HG03060 (cell line): ENCODE data around the gene TOR1B.
"Not testable (repeated sequence)": the region's sequence is repeated elsewhere in the genome, so short reads cannot be mapped to it uniquely, and the experiment has no call there.

Source experiments
- ATAC-seq: cut with Tn5 transposase; IDR thresholded peaks from one replicate; pipeline ENCODE4 v1.9.1; 2021; ENCODE audit warnings: low read depth, moderate number of reproducible peaks; ENCODE audit not compliant: unreplicated experiment

TOR1B gene

DNA sequence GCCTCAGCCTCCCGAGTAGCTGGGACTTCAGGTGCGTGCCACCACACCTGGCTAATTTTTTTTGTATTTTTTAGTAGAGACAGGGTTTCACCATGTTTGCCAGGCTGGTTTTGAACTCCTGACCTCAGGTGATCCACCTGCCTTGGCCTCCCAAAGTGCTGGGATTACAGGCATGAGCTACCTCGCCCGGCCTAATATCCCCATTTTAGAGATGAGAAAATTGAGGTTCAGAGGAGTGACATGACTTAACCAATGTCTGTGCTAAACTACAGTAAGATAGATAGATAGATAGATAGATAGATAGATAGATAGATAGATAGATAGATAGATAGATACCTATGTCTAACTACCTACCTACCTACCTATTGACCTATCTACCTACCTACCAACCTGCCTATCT, 26.9 kb upstream of the TOR1B start:
- ATAC-seq: not testable (repeated sequence)

DNA sequence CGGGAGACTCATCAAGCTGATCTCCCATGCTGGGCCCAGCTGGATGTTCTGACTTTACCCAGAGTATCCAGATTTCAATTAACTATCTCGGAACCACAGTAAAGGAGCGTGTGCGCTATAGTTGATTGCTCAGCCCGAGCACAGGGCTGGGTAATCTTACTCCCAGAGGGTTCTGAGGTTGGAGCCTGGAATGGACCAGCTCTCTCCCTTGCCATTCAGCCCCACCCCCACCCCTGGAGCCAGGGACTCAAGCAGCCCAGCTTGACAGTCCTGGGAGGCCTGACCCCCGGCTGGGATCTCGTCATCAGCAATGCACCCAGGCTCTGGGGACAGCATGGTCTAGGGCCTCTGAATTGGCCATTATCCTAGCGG, 26.4 kb upstream of the TOR1B start:
- no peak for ATAC-seq

DNA sequence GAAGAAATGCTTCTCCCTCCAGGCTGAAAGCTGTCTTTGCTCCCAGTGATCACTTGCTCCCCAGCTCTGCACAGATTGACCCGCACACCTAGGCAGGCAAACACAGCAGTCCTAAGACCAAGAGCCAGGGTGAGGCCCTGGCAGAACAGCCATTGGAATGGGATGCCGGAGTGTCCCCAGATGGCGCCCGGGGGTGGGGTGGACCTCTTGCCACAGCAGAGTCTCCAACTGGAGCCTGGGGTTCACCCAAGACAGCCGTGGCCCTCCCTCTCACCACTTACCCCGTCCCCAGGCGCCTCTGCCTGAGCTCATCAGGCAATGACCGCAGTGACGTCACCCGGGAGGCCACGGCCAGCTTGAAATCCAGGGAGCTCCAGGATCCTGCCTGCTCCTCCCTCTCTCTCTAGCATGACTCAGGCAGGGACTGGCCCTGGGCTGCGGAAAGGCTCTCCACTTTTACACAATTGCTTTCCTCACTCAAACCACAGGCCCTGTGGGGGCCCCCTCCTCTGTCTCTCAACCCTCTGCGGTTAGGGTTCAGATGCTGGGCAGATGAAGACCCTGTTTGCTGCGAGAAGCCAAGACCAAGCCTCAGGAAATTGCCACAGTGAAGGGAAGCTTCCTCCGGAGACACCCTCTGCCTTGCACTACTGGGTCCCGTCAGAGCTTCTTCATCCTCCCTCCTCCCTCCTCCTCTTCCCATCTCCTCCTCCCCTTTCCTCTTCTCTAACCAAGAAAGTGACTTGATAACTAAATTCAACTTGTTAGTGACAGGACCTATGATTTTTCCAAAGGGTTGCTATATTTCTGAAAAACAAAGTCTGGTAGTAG, 25.8 kb upstream of the TOR1B start:
- ATAC-seq: no peak

DNA sequence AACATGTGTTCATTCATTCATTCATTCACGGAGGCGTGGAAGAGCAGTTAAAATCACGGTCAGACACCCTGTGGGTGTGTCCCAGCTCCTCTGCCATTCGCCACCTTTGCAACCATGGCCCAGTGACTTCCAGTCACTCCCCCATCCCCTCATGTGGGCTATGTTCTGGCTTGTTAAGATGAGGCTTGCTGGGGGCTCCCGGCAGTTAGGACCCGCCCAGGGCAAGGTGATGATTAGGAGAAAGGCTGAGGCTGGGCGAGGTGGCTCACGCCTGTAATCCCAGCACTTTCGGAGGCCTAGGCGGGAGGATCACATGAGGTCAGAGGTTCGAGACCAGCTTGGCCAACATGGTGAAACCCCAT, 25.2 kb upstream of the TOR1B start:
- no peak for ATAC-seq

DNA sequence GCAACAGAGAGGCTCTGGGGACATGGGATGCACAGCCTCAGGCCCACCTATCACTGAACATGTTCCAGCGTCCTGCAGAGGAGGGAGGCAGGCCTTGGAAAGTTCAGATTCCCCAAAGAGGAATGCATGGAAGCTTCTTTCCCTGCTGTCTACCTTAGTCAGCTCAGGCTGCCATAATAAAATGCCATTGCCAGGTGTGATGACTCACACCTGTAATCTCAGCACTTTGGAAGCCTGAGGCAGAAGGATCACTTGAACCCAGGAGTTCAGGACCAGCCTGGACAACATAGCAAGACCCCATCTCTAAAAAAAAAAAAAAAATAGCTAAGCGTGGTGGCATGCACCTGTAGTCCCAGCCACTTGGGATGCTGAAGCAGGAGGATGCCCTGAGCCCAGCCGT, 24.5 kb upstream of the TOR1B start:
- ATAC-seq: no peak

DNA sequence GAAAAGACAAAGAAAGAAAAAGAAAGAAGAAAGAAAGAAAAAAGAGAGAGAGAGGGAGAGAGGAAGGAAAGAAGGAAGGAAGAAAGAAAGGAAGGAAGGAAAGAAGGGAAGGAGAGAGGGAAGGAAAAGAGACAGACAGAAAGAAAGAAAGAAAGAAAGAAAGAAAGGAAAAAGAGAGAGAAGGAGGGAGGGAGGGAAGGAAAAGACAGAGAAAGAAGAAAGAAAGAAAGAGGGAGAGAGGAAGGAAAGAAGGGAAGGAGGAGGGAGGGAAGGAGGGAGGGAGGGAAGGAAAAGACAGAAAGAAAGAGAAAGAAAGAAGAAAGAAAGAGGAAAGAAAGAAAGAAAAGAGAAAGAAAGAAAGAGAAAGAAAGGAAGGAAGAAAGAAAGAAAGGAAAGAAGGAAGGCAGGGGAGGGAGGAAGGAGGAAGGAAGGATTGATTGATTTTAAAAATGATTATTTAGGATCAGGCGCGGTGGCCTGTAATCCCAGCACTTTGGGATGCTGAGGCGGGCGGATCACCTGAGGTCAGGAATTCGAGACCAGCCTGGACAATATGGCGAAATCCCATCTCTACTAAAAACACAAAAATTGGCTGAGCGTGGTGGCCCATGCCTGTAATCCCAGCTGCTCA, 23.3 kb upstream of the TOR1B start:
- ATAC-seq: no peak

DNA sequence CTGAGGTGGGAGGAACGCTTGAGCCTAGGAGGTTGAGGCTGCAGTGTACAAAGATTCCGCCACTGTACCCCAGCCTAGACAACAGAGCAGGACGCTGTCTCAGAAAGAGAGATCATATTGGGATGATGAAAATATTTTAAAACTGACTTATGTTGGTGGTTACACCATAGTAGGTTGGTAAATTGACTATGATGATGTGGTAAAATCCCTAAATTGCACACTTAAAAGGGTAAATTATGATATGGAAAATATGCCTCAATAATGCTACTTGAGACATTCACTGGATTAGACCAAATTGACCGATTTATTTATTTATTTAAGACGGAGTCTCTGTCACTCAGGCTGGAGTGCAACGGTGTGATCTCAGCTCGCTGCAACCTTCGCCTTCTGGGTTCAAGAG, 21.9 kb upstream of the TOR1B start:
- ATAC-seq: no peak

DNA sequence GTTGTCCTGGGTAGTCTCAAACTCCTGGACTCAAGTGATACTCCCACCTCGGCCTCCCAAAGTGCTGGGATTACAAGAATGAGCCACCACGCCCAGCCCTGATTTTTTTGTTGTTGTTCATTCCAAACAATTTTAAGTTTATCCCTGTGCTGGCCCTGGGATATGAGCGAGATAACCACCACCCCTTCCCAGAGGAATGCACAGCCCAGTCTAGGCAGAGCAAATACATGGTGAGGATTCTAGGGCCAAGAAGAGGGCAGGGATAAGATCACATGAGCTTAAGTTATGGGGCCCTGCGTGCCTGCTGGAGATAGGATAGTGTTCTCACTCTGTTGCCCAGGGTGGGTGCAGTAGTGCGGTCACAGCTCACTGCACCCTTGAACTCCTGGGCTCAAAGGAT, 21.0 kb upstream of the TOR1B start:
- no peak for ATAC-seq

DNA sequence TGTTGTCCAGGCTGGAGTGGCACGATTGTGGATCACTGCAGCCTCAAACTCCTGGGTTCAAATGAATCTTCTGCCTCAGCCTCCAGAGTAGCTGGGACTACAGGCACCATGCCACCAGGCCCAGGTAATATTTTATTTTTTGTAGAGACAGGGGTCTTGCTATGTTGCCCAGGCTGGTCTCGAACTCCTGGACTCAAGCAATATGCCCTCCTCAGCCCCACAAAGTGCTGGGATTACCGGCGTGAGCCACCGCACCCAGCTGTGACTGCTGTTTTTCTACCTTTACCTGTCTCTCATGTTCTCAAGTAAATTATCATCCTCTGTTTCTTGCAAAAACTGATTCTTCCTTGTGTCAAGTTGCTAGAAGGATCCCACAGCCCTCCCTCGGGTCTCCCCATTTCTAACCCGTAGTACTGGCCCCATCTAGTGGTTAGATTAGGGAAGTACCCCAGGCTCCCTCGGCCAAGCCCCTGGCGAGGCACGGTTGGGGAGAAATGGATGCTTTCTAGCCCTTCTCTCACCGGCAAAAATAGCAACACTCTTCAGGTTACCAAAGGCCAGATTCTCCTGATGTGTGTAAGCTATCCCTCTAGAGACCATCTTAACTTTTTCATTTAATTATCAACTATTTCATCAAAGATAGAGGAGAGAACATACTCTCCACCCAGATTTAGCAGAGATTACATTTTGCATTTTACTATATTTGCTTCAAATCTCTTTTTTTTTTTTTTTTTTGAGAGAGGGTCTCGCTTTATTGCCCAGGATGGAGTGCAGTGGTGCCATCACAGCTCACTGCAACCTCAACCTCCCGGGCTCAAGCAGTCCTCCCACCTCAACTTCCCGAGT, 19.2 kb upstream of the TOR1B start:
- ATAC-seq: no peak

DNA sequence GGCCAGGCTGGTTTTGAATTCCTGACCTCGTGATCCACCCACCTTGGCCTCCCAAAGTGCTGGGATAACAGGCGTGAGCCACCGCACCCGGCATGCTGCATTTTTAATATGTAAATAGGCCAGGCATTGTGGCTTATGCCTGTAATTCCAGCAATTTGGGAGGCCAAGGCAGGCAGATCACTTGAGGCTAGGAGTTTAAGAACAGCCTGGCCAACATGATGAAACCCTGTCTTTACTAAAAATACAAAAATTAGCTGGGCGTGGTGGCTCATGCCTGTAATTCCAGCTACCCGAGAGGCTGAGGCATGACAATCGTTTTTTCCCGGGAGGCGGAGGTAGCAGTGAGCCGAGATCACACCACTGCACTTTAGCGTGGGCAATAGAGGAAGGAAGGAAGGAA, 18.0 kb upstream of the TOR1B start:
- ATAC-seq: not testable (repeated sequence)

DNA sequence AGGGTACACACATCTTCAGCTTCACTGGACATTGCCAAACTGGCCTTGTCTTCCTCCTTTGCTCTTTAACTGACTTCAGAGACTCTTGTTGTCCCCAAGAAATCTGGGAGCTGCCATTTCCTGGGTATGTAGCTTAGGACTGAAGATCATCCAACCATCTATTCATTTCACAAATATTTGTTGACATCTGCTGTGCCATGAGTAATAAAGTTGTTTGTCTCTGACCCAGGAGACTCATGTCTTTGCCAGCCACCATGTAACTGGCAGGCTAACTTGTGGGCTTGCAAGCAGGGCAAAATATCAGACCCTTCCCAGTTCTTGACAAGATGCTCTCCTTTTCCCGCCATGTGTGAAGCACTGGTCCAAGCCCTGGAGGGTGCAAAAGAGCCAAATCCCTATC, 17.1 kb upstream of the TOR1B start:
- ATAC-seq: no peak

DNA sequence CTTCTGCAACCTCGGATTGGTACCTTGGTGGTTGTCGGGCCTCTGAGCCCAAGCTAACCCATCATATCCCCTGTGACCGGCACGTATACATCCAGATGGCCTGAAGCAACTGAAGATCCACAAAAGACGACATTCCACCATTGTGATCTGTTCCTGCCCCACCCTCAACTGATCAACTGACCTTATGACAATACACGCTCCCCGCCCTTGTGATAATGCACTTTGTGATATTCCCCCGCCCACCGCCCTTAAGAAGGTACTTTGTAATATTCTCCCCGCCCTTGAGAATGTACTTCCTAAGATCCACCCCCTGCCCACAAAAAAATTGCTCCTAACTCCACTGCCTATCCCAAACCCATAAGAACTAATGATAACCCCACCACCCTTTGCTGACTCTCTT, 16.5 kb upstream of the TOR1B start:
- ATAC-seq: no peak

DNA sequence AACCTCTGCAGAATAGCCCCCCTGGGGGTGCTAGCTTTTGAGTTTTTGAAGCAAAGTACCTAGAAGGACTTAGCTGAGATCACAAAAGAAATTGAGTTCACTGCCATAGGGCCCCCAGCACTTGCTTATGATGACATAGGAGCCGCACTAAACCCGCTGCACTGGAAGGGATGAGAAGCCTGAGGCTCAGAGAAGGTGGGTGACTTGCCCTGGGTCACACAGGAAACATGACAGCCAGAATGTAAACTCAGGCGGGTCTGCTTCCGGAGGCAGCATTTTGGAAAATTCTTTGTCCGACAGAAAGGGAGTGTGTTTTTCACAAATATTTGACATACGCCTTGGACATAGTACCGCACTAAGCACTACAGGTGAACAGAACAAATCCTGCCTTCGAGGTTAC, 8.4 kb upstream of the TOR1B start:
- no peak for ATAC-seq

DNA sequence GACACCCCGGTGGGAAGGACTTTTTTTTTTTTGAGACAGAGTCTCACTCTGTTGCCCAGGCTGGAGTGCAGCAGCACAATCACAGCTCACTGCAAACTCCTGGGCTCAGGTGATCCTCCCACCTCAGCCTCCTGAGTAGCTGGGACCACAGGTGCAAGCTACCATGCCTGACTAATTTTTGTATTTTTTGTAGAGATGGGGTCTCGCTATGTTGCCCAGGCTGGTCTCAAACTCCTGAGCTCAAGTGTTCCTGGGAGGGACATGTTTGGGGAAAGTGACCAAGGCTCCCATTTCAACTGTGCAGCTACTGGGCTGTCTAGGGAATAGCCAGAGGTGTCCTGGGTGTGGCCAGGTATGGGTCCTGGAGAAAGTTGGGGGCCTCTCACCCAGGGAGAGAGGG, 7.0 kb upstream of the TOR1B start:
- not testable (repeated sequence) for ATAC-seq

DNA sequence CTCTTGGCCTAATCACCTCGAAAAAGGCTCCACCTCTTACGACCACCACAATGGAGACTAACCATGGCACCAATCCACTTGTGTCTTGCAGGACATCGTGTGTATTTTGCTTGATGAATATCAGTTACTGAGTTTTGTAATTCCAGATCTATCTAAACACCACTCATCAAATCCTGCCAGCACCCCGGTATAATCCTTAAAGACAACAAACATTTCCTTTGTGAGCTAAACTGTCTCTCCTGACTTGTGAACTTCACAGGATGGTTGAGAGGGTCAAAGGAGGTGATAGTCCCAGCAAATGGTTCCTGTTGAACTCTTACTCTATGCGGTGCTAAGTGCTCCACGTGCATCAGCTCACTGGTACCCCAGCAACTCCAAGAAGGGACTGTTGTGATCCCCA, 4.0 kb upstream of the TOR1B start:
- ATAC-seq: no peak

DNA sequence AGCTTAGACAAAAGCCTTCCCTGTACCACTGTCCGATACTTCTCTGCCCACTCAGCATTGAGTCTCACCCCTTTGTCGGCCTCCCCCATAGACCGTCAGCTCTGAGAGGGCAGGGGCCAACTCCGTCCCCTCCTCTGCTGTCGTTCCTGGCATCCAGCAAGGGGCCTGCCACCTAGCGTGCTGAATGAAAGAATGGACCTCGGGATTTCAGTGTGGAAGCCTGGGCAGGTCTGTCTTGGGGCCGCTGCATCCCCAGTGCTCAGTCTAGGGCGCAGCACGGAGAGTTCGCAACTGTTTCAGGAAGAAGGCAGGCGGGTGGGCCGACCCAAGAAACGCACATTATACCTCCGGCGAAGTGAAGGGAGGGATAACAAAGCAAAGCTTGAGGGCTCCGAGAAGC, 1.5 kb upstream of the TOR1B start:
- no peak for ATAC-seq

DNA sequence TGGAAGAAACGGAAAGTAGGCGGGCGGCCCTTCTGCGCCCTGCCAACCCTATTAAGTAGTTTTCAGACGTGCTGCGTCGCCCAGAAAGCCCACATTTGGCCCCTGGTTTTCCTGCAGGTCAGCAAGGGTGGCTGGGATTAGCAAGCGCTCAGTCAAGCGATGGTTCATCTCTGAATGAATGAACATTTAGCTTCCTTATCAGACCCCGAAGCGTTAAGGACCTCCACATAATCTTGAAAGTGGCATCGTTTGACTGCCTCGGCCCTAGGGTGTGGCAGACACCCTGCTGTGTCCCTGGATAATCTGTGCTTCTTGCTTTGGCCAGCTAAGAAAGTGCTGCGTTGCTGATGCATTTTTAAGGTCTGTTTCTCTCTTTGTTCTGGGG, 684 bp downstream of the TOR1B start:
- ATAC-seq: no peak

DNA sequence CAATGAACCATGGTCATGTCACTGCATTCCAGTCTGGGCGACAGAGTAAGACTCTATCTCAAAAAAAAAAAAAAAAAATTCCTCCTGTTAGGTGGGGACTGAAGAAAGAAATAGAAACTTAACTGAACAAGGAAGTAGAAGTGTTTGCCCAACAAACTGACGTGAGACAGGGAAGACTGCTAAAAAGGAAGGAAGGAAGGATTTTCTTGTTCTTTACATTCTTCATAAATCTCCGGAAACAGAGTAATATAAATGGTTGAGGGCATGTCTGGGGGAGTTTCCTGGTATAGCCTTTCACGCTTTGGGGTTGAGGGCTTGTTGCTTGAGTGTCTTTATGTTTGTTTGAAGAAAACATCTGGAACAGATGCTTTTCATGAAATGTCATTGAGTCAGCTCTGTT, 3.1 kb downstream of the TOR1B start:
- no peak for ATAC-seq

DNA sequence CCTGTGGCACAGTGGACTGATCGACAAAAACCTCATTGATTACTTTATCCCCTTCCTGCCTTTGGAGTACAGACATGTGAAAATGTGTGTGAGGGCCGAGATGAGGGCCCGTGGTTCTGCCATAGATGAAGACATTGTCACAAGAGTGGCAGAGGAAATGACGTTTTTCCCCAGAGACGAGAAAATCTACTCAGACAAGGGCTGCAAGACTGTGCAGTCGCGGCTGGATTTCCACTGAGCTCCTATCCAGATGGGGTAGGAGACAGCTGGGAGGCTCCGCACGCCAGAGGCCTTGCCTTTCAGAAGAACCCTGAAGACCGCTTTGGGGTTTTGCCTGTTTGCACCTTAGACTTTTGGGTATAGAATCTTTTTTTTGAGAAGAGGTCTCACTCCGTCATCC, 6.4 kb downstream of the TOR1B start:
- no peak for ATAC-seq

DNA sequence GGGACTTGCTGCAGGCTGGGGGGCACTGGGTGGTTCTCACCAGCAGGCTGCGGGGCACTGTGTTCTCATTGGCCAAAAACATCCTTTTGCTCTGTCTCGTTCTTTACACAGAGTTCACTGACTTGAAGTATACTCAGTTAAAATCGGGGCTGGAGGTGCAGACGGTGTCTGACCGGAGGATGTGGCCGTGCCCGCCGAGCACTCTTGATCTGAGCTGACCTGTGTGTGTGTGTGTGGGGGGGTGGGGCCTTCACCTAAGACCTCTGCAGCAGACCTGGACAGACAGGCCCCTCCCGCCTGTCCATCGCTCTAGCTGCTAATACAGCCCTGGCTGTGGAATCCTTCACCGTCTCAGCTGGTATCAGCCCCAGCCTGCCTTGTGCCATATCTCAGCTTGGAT, 7.1 kb downstream of the TOR1B start:
- no peak for ATAC-seq

DNA sequence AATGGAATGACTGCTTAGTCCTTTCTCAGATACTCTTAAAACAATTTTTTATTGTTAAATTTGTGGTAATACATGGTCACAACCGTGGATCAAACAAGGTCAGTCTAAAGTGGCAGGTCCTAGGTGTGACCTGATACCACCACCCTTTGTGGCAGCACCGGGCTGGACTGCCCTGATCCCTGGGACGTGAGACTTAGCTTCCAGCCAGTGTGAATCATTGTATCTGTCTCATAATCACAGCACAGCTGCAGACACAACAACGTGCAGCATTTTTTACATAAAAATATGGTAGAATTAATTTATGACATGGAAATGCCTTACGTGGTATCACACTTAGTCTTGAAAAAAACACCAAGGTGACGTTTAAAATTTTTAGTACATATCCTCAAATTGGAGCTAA, 7.8 kb downstream of the TOR1B start:
- no peak for ATAC-seq

DNA sequence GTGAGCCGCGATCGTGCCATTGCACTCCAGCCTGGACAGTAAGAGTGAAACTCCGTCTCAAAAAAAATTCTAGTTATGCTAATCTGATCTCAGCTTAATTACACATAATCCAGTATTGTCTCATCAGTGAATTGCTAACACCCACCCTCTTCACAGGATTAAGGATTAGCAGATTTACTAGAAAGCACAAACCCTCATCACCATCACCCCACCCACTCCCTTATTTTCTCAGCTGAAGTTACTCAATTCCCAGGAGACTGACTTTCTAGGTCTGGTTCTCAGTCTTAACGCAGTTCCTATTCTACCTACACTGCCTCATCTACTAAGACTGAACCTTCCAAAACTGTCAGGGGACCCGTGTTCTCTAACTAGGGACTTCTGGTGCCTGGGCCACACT, 9.0 kb downstream of the TOR1B start:
- no peak for ATAC-seq
